Mesendoderm (in vitro differentiated cells): Measurements from ENCODE around the gene CLEC4C.

Experiments
- DNase-seq: peaks from one replicate; pipeline ENCODE4 v3.0.0; 2013
- H2AK5ac ChIP-seq: 2 replicates; pipeline ENCODE4 v1.6.1; 2013; ENCODE audit warnings: low read length, inconsistent platforms
- H2BK120ac ChIP-seq: 2 replicates; pipeline ENCODE4 v1.6.1; 2013; ENCODE audit warnings: low read depth, mild to moderate bottlenecking, low read length, moderate library complexity, mixed read lengths
- H2BK15ac ChIP-seq: replicated peaks from 2 replicates; pipeline ENCODE4 v1.6.1; 2013; ENCODE audit warnings: low read depth, mild to moderate bottlenecking, moderate library complexity
- H2BK5ac ChIP-seq: 2 replicates; pipeline ENCODE4 v1.6.1; 2013; ENCODE audit warnings: low read length, inconsistent platforms
- H3K18ac ChIP-seq: 2 replicates; pipeline ENCODE4 v1.6.1; 2013; ENCODE audit warnings: mild to moderate bottlenecking, low read length, mixed read lengths
- H3K23ac ChIP-seq: one replicate; pipeline ENCODE4 v1.6.1; 2013; ENCODE audit warnings: low read length
- H3K27ac ChIP-seq: 2 replicates; pipeline ENCODE4 v1.5.1; 2013; ENCODE audit warnings: low read depth, mild to moderate bottlenecking, inconsistent platforms, low read length, moderate library complexity
- H3K27me3 ChIP-seq: 2 replicates; pipeline ENCODE4 v1.6.1; 2013; ENCODE audit warnings: low read length, control low read depth, mild to moderate bottlenecking, inconsistent platforms; ENCODE audit not compliant: insufficient read depth, poor library complexity
- H3K36me3 ChIP-seq: 2 replicates; pipeline ENCODE4 v1.6.1; 2013; ENCODE audit warnings: low read length, inconsistent platforms; ENCODE audit not compliant: control insufficient read depth, insufficient read depth
- H3K4ac ChIP-seq: one replicate; pipeline ENCODE4 v1.6.1; 2013; ENCODE audit warnings: low read depth, mild to moderate bottlenecking, low read length, moderate library complexity
- H3K4me1 ChIP-seq: 2 replicates; pipeline ENCODE4 v1.6.1; 2013; ENCODE audit warnings: low read depth, low read length, inconsistent platforms; ENCODE audit not compliant: control insufficient read depth
- H3K4me2 ChIP-seq: 2 replicates; pipeline ENCODE4 v1.6.1; 2013; ENCODE audit warnings: low read length
- H3K4me3 ChIP-seq: 2 replicates; pipeline ENCODE4 v1.5.1; 2013; ENCODE audit warnings: mild to moderate bottlenecking, low read length
- H3K56ac ChIP-seq: one replicate; pipeline ENCODE4 v1.6.1; 2013; ENCODE audit warnings: low read length
- H3K79me1 ChIP-seq: 2 replicates; pipeline ENCODE4 v1.6.1; 2013; ENCODE audit warnings: low read length, inconsistent platforms
- H3K79me2 ChIP-seq: 2 replicates; pipeline ENCODE4 v1.6.1; 2013; ENCODE audit warnings: mild to moderate bottlenecking, low read length; ENCODE audit not compliant: control insufficient read depth, insufficient read depth
- H3K9ac ChIP-seq: 2 replicates; pipeline ENCODE4 v1.6.1; 2013; ENCODE audit warnings: low read length, inconsistent platforms
- H4K5ac ChIP-seq: one replicate; pipeline ENCODE4 v1.6.1; 2013; ENCODE audit warnings: low read length
- H4K8ac ChIP-seq: one replicate; pipeline ENCODE4 v1.6.1; 2013; ENCODE audit warnings: low read depth, mild to moderate bottlenecking, control low read depth, low read length, moderate library complexity
- WGBS: extraction: QIAGEN DNeasy Blood & Tissue Kit; methylation state at CpG from one replicate; pipeline ENCODE4 v1.1.7; 2013; ENCODE audit warnings: low lambda C conversion rate, missing lambda C conversion rate; ENCODE audit not compliant: insufficient coverage; ENCODE audit errors: extremely low coverage; 5-methylcytosine and 5-hydroxymethylcytosine counted together

CLEC4C gene

GRCh38 chr12:7723926-7724325 is 23.2 kb downstream of the CLEC4C start:
- H4K5ac ChIP-seq, result no peak overlapping the region
- no peak overlapping the region for H3K27ac ChIP-seq
- no peak overlapping the region for H2BK120ac ChIP-seq
- no peak overlapping the region for H3K56ac ChIP-seq
- H3K4me3 ChIP-seq, result no peak overlapping the region
- no peaks in the 10 kb centered on the region for H3K4me1 ChIP-seq
- H3K18ac ChIP-seq, result no peak overlapping the region
- no peaks in the 10 kb centered on the region for H3K36me3 ChIP-seq
- no peak overlapping the region for H3K4ac ChIP-seq
- no peak overlapping the region for H3K23ac ChIP-seq
- H2BK15ac ChIP-seq, result no peak overlapping the region
- no peak overlapping the region for H3K9ac ChIP-seq
- peak; percentile 85 for DNase-seq
- no peak overlapping the region for H2AK5ac ChIP-seq
- WGBS, result no CpG with 5 or more reads among the region's 3 CpGs
- no peaks in the 10 kb centered on the region for H3K27me3 ChIP-seq
- H3K4me2 ChIP-seq, result no peak overlapping the region
- H3K79me1 ChIP-seq, result no peaks in the 10 kb centered on the region
- no peak overlapping the region for H4K8ac ChIP-seq
- no peak overlapping the region for H2BK5ac ChIP-seq
- H3K79me2 ChIP-seq, result no peaks in the 10 kb centered on the region

GRCh38 chr12:7719946-7720730 is 27.0 kb downstream of the CLEC4C start:
- WGBS, result no CpG with 5 or more reads among the region's 15 CpGs
- no peak overlapping the region for H3K23ac ChIP-seq
- H2BK120ac ChIP-seq, result no peak overlapping the region
- H3K4me3 ChIP-seq, result no peak overlapping the region
- H3K56ac ChIP-seq, result no peak overlapping the region
- H3K4me1 ChIP-seq, result no peaks in the 10 kb centered on the region
- no peak for DNase-seq
- H3K79me1 ChIP-seq, result no peaks in the 10 kb centered on the region
- no peak overlapping the region for H2BK15ac ChIP-seq
- H4K8ac ChIP-seq, result no peak overlapping the region
- no peak overlapping the region for H3K18ac ChIP-seq
- H3K9ac ChIP-seq, result no peak overlapping the region
- H4K5ac ChIP-seq, result no peak overlapping the region
- no peak overlapping the region for H2AK5ac ChIP-seq
- H3K27ac ChIP-seq, result no peak overlapping the region
- H3K4me2 ChIP-seq, result no peak overlapping the region
- no peak overlapping the region for H3K4ac ChIP-seq
- H3K27me3 ChIP-seq, result no peaks in the 10 kb centered on the region
- no peaks in the 10 kb centered on the region for H3K79me2 ChIP-seq
- H3K36me3 ChIP-seq, result no peaks in the 10 kb centered on the region
- no peak overlapping the region for H2BK5ac ChIP-seq

- Histone ChIP-seq H3K79me2 (no peaks in the 10 kb centered on the region), H3K4ac (no peak overlapping the region), H3K9ac (no peak overlapping the region), H2BK15ac (no peak overlapping the region), H2BK5ac (no peak overlapping the region), H3K27ac (no peak overlapping the region), H3K18ac (no peak overlapping the region), H3K4me3 (no peak overlapping the region), H4K5ac (no peak overlapping the region), H3K79me1 (no peaks in the 10 kb centered on the region), H3K23ac (no peak overlapping the region), H3K36me3 (no peaks in the 10 kb centered on the region), H3K27me3 (no peaks in the 10 kb centered on the region), H4K8ac (no peak overlapping the region), H2BK120ac (no peak overlapping the region), H3K4me2 (no peak overlapping the region), H3K56ac (no peak overlapping the region), H2AK5ac (no peak overlapping the region), H3K4me1 (no peaks in the 10 kb centered on the region)
- WGBS, result no CpG with 5 or more reads among the region's 5 CpGs
- peak; percentile 60 for DNase-seq
These were observed 30.8 kb downstream of the CLEC4C start for GRCh38 chr12:7716381-7716780.

GRCh38 chr12:7712841-7713442 is 34.2 kb downstream of the CLEC4C start:
- no peak overlapping the region for H2AK5ac ChIP-seq
- no peak overlapping the region for H2BK120ac ChIP-seq
- no peak overlapping the region for H2BK15ac ChIP-seq
- H3K9ac ChIP-seq, result no peak overlapping the region
- no peak overlapping the region for H3K27ac ChIP-seq
- H3K18ac ChIP-seq, result peak overlapping the region; percentile 5
- no CpG with 5 or more reads among the region's 28 CpGs for WGBS
- H3K56ac ChIP-seq, result no peak overlapping the region
- peak; percentile 53 for DNase-seq
- no peak overlapping the region for H4K5ac ChIP-seq
- peaks cover 3% of the 10 kb centered on the region for H3K4me1 ChIP-seq
- H3K4me3 ChIP-seq, result no peak overlapping the region
- no peaks in the 10 kb centered on the region for H3K27me3 ChIP-seq
- H4K8ac ChIP-seq, result no peak overlapping the region
- no peak overlapping the region for H3K4ac ChIP-seq
- no peak overlapping the region for H2BK5ac ChIP-seq
- no peaks in the 10 kb centered on the region for H3K79me2 ChIP-seq
- no peaks in the 10 kb centered on the region for H3K79me1 ChIP-seq
- H3K36me3 ChIP-seq, result no peaks in the 10 kb centered on the region
- H3K23ac ChIP-seq, result no peak overlapping the region
- H3K4me2 ChIP-seq, result no peak overlapping the region

- Histone ChIP-seq H4K5ac (no peak within 1 kb of the TSS), H3K27me3 (no peaks in the 10 kb centered on the region), H3K4me2 (no peak within 1 kb of the TSS), H3K4ac (peak within 1 kb of the TSS; percentile 44), H3K18ac (no peak within 1 kb of the TSS), H3K4me3 (no peak within 1 kb of the TSS), H2BK120ac (no peak within 1 kb of the TSS), H3K79me1 (no peaks in the 10 kb centered on the region), H2BK15ac (no peak within 1 kb of the TSS), H3K9ac (no peak within 1 kb of the TSS), H3K4me1 (peaks cover 3% of the 10 kb centered on the region), H3K36me3 (no peaks in the 10 kb centered on the region), H3K79me2 (no peaks in the 10 kb centered on the region), H2AK5ac (no peak within 1 kb of the TSS), H2BK5ac (no peak within 1 kb of the TSS), H3K27ac (no peak within 1 kb of the TSS), H4K8ac (no peak within 1 kb of the TSS), H3K56ac (peak within 1 kb of the TSS; percentile 19), H3K23ac (no peak within 1 kb of the TSS)
- DNase-seq, result peak; percentile 28
- WGBS, result no CpG with 5 or more reads among the region's 7 CpGs
These were observed 36.0 kb downstream of the CLEC4C start, which contains the start of gene DPPA3 for GRCh38 chr12:7711133-7711532. TSS of gene DPPA3 (plus strand) at chr12:7711433. CDS start at chr12:7711571, 138 bp downstream.
